Measurements from ENCODE around the gene HNRNPUL1.

GRCh38 chr19:41269571-41269970 lies 5.4 kb downstream of the HNRNPUL1 start:
- TF ChIP-seq POLR2A (IDR thresholded peaks at IDR 0.05) (no peak), CTCF (IDR thresholded peaks at IDR 0.05) (no peak)
